Posterior cingulate gyrus (tissue), 11 donors: ENCODE data around the gene MAP3K14.
A peak's percentile ranks its signal among the peaks of the same experiment; 100 is the strongest.
"Not testable (repeated sequence)": the region's sequence is repeated elsewhere in the genome, so short reads cannot be mapped to it uniquely, and the experiment has no call there.

Experiments used
- DNase-seq, 10 donors: peaks; one replicate each; pipeline versions ENCODE4 v3.0.0 to v3.0.0-alpha.2; 2020 to 2021; ENCODE audit warnings: mixed read lengths in 3 of 10
- intact Hi-C: fragments of 100-400 bp; cut with DNase I; formaldehyde crosslinking; loops from one replicate; pipeline ENCODE4 v1.15.1; 2023

The MAP3K14 gene

DNA sequence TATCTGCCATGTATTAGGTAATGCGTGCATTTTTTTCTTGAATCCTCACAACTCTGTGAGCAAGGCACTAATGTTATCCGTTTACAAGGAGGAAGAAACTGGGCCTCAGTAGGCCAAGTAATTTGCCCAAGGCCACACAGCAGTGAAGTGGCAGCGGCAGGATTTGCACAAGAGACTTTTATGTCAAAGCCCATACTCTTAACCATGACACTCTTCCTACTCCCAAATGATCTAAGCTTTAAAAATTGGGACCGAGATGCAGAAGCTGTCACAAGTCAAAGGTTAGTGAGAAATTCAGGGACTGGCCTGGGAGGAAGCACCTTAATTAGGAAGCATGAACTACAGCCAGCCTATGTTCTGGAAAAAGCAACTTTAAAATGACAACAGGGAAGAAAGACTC is 10.7 kb downstream of the MAP3K14 start:
- intact Hi-C loops: no loop called here
- peak in 2 of 10 donors; percentile 3 to 7 for DNase-seq

DNA sequence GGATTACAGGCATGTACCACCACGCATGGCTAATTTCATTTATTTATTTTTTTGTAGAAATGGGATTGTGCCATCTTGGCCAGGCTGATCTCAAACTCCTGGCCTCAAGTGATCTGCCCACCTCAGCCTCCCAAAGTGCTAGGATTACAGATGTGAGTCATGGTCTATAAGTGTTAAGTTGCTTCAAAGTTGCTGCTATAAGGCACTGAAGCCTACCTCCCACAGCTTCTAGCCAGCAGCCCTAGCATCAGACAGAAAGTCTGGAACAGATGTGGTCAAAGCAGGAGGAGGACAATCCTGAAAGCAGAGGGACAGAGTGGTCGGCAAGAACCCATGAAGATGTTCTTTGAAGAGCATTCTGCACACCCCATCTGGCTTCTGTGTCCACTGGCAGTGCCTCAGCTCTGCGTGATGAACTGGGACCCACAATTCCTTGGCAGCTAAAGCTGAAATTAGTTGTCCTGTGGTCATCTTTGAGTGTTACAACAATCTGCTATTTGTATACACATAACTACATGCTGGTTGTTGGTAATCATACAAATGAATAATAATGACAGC is 11.2 kb downstream of the MAP3K14 start:
- DNase-seq: peak in 3 of 10 donors; percentile 4 to 38 (median 28)
- intact Hi-C loops: no loop called here

DNA sequence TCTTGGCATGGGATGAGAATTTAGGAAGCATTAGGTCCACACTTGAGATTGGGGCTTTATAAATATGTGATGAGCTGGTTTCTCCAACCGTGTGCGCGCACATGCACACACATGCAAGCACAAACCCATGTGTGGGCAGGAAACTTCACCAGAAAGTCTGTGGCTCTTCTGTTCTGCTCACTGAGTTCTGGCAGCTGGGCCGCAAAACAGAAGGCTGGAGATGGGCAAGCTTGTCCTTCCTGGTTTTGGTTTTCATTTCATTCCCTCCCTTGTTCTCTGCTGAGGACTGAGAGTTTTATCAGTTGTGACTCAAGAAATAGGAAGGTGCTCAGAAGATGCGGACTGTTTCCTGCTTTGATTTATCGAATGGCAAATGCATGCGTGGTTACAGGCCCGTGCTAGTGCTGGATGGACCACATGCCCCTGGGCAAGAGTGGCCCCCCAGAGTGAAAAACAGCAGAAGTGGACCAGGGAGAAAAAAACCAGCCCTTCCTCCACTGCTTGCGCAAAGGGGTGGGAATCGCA is 14.1 kb downstream of the MAP3K14 start:
- DNase-seq: peak in 4 of 10 donors; percentile 52 to 92 (median 76)
- intact Hi-C loops: no loop called here

DNA sequence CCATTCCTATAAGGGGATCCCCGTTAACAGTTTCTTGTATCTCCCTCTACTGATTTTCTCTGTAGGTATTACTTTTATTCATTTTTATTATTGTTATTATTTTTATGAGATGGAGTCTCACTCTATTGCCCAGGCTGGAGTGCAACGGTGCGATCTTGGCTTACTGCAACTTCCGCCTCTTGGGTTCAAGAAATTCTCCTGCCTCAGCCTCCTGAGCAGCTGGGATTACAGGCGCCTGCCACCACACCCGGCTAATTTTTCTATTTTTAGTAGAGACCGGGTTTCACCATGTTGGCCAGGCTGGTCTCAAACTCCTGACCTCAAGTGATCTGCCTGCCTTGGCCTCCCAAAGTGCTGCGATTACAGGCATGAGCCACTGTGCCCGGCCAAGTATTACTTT is 14.6 kb downstream of the MAP3K14 start:
- peak in 1 of 10 donors; percentile 10 for DNase-seq
- intact Hi-C loops: not testable (repeated sequence)

DNA sequence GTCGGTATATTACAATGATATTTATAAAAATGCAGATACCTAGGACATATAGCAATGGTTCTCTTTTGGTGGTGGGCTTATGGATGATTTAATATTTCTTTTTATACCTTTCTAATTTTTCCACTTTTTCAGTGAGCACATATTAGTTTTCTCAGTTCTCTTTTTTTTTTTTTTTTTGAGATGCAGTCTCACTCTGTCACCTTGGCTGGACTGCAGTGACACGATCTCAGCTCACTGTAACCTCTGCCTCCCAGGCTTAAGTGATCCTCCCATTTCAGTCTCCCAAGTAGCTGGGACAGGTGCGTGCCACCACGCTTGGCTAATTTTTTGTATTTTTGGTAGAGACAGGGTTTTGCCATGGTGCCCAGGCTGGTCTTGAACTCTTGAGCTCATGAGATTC is 15.1 kb downstream of the MAP3K14 start:
- intact Hi-C loops: no loop called here
- peak in 1 of 10 donors; percentile 52 for DNase-seq

DNA sequence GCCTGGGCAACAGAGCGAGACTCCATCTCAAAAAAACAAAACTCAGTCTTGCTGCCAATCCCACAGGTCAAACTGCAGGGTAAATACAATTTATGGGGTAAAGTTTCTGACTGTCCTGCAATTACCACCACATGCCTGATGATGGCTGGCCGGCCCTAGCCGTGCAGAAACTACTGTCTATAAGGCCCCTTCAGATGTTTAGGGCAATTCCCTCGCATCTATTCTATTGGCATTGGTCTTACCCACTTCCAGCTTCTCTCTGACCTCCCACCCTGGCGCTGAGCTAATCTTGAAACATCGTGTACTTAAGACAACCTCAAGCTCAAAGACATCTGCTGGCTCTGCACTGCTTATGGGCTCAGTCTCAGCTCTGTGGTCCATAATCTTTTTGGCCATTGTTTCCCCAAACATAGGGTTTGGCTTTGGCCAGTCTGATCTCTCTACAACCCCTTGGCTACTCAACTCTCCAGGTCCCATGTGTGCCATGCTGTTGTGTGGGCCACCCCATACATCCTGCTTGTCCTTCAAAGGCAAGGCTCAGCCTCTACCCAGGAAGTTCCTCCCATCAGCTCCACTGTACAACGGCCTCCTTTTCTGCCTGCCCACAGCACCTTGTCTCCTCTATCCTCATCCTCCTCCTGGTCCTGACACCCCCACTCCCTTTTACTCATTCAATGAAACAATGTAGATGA is 16.6 kb downstream of the MAP3K14 start:
- intact Hi-C loops: no loop called here
- peak in 1 of 10 donors; percentile 37 for DNase-seq

DNA sequence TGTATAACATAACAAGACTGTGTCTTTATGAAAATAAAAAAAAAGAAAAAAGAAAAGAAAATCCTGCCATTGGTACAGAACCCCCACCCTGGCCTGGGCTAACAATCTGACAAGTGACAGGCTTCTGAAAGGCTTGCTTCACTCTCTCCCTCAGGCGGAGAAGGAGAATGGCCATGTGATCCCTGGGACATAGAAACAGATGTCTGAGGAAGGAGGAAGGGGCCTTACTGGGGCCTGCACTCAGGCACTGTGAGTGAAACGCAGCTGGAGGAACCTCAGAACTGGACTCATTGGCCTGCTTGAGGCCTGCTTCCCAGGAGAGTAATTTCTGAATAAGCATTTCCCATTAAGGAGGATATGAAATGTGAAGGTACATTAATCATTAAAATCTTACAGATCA is 17.5 kb downstream of the MAP3K14 start:
- intact Hi-C loops: no loop called here
- DNase-seq: peak in 2 of 10 donors; percentile 14 to 38

DNA sequence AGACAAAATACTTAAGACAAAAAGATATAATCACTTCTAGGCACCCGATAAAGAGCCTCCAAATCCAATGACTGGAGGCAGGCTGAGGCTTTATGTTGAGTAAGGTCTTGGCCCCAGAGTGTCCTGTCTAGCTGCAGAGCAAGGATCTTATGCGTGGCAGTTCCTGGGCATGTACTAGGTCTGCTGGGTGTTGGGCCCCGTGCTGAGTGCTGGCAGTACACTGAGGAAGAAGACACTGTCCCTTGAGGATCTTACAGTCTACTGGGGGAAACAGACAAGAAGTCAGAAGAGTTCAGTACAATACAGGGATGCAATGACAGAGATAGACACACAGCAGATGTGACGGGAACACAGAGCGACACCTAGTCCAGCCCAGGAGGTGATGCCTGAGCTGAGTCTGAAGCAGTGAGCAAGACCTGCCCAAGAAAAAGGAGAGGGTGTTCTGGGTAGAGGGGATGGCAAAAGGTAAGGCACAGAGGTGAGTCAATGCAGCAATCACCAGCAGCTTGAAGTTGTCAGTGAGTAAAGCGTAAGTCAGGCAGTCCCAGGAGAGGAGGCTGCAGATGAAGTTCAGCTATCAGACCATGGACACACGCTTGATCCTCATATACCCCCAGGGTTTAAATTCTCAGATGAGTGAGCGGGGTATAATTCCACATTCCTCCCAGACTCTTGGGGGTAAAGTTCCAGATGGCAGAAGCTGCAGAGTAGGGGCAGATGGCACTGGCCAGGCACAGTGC is 18.1 kb downstream of the MAP3K14 start:
- peak in 2 of 10 donors; percentile 13 to 17 for DNase-seq
- intact Hi-C loops: no loop called here

DNA sequence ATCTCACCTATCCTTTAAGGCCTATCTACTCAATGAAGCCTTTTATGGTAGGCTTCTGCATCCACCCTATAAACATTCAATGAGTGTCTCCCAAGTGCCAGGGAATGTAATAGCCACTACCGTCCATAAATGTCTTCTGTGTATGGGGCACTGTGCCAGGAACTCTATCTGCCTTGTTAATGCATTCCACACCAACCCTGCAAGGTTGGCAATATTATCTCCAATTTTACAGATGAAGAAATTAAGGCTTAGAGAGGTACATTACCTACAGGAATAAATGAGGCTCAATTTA is 20.0 kb downstream of the MAP3K14 start:
- intact Hi-C loops: no loop called here
- no peak for DNase-seq

DNA sequence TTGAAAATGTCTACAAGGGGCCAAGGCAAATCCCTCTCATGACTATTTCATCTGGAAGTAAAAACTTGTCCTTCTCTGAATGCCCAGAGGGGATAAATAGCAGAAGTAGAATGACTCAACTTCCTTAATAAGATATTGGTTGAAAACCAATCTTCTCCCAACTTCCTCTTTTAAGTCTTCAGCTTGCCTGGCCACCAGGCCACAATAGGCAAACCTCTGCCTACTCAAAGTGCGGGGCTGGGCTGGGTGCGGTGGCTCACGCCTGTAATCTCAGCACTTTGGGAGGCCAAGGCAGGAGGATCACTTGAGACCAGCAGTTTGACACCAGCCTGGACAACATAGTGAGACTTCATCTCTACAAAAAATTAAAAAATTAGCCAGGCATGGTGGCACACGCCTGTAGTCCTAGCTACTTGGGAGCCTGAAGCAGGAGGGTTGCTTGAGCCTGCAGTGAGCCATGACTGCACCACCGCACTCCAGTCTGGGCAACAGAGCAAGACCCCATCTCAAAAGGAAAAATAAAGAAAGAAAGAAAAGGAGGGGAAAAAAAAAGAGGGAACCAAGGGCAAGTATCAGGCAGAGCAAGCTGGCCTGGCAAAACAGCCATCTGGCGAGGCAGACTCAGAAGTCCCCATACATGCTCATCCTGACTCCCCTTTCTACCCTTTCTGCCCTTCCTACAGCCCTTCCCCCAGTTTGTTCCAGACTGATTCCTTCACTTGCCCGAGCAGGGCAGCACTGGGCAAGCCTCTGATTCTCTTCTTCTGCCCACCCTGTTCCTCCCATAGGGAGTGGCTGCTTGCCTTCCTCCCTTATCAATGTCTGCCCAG is 20.6 kb downstream of the MAP3K14 start:
- peak in 2 of 10 donors; percentile 10 to 77 for DNase-seq
- intact Hi-C loops: no loop called here

DNA sequence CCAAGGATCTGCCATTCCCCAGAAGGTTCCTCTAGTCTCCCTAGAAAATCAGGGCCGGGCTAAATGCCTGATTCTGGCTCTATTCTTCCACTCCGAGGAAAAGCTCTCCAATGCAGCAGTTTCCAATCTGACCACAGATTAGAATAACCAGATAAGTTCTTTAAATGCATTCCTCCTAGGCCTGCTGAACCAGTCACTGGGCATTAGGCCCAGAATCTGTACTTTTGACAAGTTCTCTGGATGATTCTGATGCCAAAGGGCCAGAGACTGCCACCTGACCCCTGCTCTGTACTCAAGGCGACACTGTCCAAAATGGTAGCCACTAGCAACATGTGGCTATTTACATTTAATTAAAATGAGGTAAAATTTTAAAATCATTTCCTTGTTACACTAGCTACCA is 22.3 kb downstream of the MAP3K14 start:
- intact Hi-C loops: no loop called here
- DNase-seq: peak in 2 of 10 donors; percentile 35 to 55

DNA sequence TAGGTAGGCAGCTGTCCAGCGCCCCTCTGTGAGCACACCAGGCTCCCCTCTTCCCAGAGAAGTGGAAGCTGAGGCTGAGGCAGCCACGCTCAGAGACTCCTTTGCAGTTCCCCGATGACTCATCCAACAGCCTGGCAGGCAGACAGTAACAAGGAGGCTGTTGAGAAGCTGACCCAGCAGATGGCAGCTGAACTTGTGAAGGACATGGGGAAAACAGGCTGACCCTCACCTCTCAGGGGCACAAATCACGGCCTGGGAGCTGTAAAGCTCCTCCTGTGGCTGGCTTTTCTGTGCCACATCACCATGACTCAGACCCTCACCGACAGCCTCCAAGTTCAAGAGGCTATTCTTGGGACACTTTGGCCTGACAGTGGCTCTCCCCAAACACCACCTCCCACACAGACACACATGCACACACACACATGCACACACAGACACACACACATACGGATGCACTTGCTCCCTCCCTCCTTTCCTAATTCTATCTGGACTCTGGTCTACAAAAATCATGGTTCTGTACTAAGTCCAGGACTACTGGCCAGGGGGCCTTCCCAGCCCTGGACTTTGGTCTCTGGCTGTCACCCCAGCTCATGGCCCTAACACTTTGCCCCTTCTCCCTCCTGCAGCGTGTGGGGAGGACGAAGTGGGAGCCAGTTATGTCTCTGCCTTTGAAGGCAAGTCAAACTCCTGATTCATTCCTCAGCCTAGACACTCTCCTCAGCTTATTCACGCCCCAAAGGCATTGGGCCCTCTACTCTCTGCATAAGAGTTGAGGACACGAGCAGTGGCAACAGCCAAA is 23.2 kb downstream of the MAP3K14 start:
- peak; percentile 53 to 96 (median 74) for DNase-seq
- intact Hi-C loops: no loop called here

DNA sequence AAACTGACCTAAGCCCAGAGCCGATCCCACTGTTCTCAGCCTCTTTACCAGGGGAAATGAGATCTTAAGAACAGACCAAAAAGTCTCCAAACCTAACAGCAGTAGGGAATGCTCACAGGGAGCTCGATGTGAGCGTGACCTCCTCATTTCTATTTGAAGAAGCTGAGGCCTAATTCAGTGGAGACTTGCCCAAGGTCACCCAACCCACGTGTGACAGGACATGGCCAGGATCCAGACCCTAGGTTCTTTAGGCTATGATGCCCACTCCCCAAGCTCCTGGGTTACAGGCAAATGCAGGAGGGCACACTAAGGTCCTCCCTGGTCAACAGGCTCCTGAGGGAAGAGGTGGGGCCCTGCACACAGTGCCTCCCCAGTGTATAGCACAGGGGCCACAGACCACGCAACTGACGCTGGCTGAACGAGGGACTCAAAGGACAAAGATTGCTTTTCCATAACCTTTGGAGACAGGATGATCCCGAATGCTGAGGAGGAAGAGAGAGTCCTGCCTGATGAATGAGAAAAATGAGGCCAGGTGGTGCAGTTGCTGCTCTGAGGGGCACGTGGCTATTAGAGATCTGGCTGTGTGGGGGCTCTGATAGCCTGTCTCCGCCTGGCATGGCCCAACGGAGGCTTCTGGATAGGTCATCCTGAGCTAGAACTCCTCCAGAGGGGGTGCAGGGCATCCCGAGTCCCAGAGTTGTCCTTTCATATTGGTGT is 24.0 kb downstream of the MAP3K14 start:
- intact Hi-C loops: no loop called here
- DNase-seq: peak in 2 of 10 donors; percentile 3 to 34

DNA sequence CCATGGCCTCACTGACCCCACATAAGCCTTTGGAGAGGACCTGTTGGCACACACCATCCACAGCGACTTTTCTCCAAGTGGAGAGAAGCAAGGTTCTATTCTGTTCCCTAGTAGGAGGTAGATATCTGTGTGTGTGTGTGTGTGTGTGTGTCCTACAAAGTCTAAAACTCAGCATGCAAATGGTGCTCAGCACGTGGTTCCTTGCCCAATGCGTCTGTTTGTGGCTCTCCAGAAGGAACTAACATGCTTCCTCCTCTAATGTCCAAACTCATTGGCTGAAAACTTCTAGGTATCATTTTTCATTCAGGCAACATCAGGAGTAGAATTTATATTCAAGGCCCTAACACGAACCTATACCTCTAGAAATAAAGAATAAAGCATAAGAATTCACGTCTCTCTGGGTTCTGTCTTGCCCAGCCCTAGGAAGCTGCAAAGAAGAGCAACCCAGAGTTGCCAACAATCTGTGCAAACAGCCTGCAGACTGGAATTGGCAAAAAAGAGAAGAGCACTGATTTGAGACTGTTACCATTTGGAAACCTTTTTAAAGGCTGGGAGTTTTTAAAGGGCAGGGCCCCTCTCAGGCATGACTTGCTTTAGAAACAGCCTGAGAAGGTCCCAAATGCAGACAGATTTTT is 25.5 kb downstream of the MAP3K14 start:
- intact Hi-C loops: no loop called here
- peak in 3 of 10 donors; percentile 57 to 90 (median 69) for DNase-seq

DNA sequence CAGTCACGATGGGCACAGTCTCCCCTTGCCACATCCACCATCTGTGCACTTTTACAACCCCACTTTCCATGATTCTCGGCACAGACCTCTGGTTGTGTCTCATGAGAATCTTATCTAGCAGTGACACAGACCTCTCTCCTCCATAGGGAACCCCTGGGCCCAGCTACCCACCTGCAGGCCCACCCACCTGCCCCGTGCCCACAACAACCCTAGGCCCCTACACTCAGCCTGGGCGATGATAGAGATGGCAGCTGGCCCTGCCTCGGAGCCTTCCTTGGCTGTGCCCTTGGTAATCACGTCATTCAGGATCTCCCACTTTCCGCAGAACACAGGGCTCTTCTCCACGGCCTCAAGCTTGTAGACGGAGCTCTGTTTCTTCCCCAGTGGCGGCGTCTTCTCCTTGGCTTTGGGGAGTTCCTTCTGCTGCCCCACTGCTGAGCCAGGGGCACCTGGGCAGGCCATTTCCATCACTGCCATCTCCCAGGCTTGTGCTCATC is 26.5 kb downstream of the MAP3K14 start:
- intact Hi-C loops: no loop called here
- DNase-seq: peak in 2 of 10 donors; percentile 51 to 54

DNA sequence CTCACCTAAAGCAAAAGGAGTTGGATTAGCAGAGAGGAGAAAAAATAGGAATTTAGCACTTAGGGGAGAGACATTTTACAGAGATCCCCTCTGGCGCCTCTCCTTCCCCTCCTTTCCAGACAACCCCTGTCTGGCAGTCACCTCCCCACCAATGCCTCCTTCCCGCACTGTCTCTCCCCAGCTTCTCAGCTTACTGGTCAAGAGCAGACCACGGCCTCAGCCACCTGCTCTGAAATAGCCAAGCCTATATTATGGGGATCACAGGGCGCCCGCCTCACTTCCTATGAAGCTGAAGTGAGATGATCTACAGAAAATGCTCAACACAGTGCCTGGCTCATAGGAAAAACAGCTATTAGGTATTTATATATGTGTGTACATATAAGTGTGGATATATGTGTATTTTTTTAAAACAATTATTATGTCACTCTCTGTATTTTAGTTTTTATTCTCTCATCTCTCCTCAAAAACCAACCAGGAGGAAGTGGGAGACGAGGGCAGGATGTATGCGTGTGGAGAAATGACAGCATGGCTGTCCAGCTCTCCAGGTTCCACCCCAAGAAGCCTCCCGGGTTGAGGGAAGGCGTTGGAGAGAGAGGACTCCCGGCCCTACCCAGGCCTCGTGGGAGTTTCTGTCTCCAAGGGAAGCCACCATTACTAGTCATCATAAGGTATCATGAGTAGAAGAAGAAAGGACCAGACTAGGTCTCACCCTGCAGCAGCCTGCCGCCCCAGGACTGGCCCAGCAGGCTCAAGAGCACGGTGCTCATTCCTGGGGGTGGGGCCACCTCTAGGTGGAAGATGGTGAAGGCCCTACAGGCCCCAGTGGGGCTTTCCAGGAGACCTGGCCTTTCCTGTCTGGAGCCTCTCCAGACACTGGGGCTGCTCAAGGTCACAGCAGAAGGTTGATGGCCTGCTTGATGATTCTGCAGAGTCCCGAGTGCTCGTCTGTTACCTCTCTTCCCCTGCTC is 27.2 kb downstream of the MAP3K14 start:
- peak in 2 of 10 donors; percentile 59 to 71 for DNase-seq
- intact Hi-C loops: no loop called here

DNA sequence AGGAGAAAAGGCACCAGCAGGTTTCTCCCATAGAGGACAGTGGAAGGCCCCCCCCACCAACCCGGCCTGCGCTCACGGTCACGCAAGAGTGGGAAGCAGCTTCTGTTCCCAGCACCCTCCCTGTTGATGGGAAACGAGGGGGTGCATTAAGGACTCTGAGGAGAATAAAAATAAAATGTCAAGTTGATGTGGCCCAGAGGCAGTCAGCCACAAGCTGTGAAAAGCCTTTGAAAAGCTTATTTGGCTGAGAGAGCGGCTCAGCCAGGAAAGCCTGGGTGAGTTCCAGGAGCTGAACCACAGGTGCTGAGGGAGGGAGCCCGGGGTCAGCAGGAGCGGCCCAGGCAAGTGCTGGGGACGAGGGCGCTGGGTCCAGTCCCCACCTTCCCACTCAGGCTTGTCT is 28.0 kb downstream of the MAP3K14 start:
- intact Hi-C loops: no loop called here
- DNase-seq: peak in 4 of 10 donors; percentile 32 to 87 (median 58)
